Panc1 (cell line): Measurements from ENCODE around the gene DAB2IP.

Experiments
- CTCF ChIP-seq: fragments of 450-650 bp; IDR thresholded peaks from 2 replicates; pipeline ENCODE4 v1.5.1; 2017; ENCODE audit warnings: mild to moderate bottlenecking
- POLR2AphosphoS5 ChIP-seq: IDR thresholded peaks from 2 replicates; pipeline ENCODE4 v1.6.1; 2012; ENCODE audit warnings: mild to moderate bottlenecking, low read depth, low read length, moderate library complexity
- REST ChIP-seq, 2 experiments: IDR thresholded peaks; 2 replicates each; pipeline ENCODE4 v1.6.1; 2011 to 2012; ENCODE audit warnings: low read depth in 2 of 2, control low read depth in 1 of 2, low read length in 1 of 2, mild to moderate bottlenecking in 1 of 2, moderate library complexity in 1 of 2; ENCODE audit not compliant: insufficient read depth in 1 of 2
- SIN3A ChIP-seq: IDR thresholded peaks from 2 replicates; pipeline ENCODE4 v1.6.1; 2012; ENCODE audit warnings: low read depth, mild to moderate bottlenecking, low read length, moderate library complexity, borderline replicate concordance; ENCODE audit not compliant: insufficient read depth
- TCF7L2 ChIP-seq: IDR thresholded peaks from 2 replicates; pipeline ENCODE4 v1.6.1; 2011; ENCODE audit warnings: mild to moderate bottlenecking, low read depth, low read length, inconsistent platforms

GRCh38 chr9:121638399-121638798 lies 13.0 kb upstream of the DAB2IP start:
- TF ChIP-seq CTCF = no peak
- no peak for TF ChIP-seq TCF7L2
- no peak for TF ChIP-seq REST (IDR thresholded peaks at IDR 0.05; ENCODE audit: insufficient read depth in 1 of 2, low read depth in 2 of 2, low read length in 1 of 2)
- no peak for TF ChIP-seq POLR2AphosphoS5
- no peak for TF ChIP-seq SIN3A
